Motor neuron (in vitro differentiated cells): ENCODE measurements around the gene POLR1B. TPM values are rescaled to one million over a fixed set of nuclear protein-coding genes. Genes with fewer than 3 reads are reported as not detected.
"Not testable (repeated sequence)": the region's sequence is repeated elsewhere in the genome, so short reads cannot be mapped to it uniquely, and the experiment has no call there.

Experiments
- ATAC-seq, 8 experiments: fragments of 200-7000 bp; cut with Tn5 transposase; replicated peaks in 6 of 8; 2 replicates each; pipeline ENCODE4 v1.8.0; 2021; ENCODE audit warnings: mild to moderate bottlenecking in 8 of 8, moderate library complexity in 8 of 8
- H3K27ac ChIP-seq, 2 donors: fragments of 250-450 bp; sonication (Bioruptor Pico); 2 replicates each; pipeline ENCODE4 v1.9.0; 2021; ENCODE audit warnings: antibody characterized with exemption in 2 of 2, mild to moderate bottlenecking in 2 of 2, moderate library complexity in 1 of 2
- H3K4me1 ChIP-seq, 2 donors: fragments of 250-450 bp; sonication (Bioruptor Pico); replicated peaks in 1 of 2; 2 replicates each; pipeline ENCODE4 v1.6.1; 2021; ENCODE audit warnings: antibody characterized with exemption in 2 of 2, mild to moderate bottlenecking in 2 of 2, moderate library complexity in 1 of 2
- H3K4me3 ChIP-seq, 5 donors: fragments of 250-450 bp; sonication (Bioruptor Pico); 2 replicates each; pipeline ENCODE4 v1.9.0; 2021; ENCODE audit warnings: antibody characterized with exemption in 5 of 5, mild to moderate bottlenecking in 5 of 5, moderate library complexity in 4 of 5
- WGBS, 10 experiments: fragments of 450-650 bp; shearing (Covaris generic); methylation state at CpG; one replicate each; pipeline ENCODE4 v1.0.0; 2022; 5-methylcytosine and 5-hydroxymethylcytosine counted together
- in situ Hi-C, 9 experiments: fragments of 400-800 bp; cut with MboI; loops; one replicate each; pipeline ENCODE4 v1.15.0; 2021; ENCODE audit warnings: low sequenced_read_pairs in 9 of 9, low pct_unique_long_range_greater_than_20kb in 2 of 9; ENCODE audit not compliant: unreplicated experiment in 9 of 9
- total RNA-seq, 8 experiments: library from RNA; unstranded; fragments of 300-600 nt; gene quantifications; 2 replicates each; pipeline versions ENCODE4 v1.2.3 to v1.2.4, GENCODE V29; 2022

POLR1B gene
- total RNA-seq = 10 to 100 TPM; 11.3 to 44.2 (median 15.7) TPM

GRCh38 chr2:112542123-112542983 is at the start of gene POLR1B:
Gene POLR1B, plus strand, starts transcription at chr2:112542465. Its CDS starts 30 bp downstream, at chr2:112542495.
- Histone ChIP-seq H3K4me1 (peaks cover 9 to 16% of the 10 kb centered on the region in 2 donors), H3K27ac (peak within 1 kb of the TSS; percentile 89 to 98), H3K4me3 (peak within 1 kb of the TSS; percentile 70 to 98 (median 97))
- 0 to 3% (median 0%) methylated on average over 5 to 48 of the region's 67 CpGs; no CpG with 5 or more reads in 3 of the 10 experiments for WGBS, 10 experiments
- ATAC-seq = peak; percentile 89 to 92 (median 91)
- in situ Hi-C loops = no loop called here

GRCh38 chr2:112493048-112493447 is 49.2 kb upstream of the POLR1B start:
- Histone ChIP-seq H3K4me3 (no peak overlapping the region), H3K27ac (no peak overlapping the region), H3K4me1 (peaks cover 7 to 10% of the 10 kb centered on the region in 2 donors)
- 81 to 100% (median 100%) methylated on average over 1 to 3 of the region's 3 CpGs; no CpG with 5 or more reads in 1 of the 10 experiments for WGBS, 10 experiments
- peak in 2 of 8 experiments; percentile 14 to 30 for ATAC-seq
- in situ Hi-C loops = loop anchor here in 1 of 9 experiments (25.0 kb wide), 1 partner anchor 431 kb away; the partner anchor contains the start of gene TMEM87B

- 21 to 100% (median 83%) methylated on average over 1 to 9 of the region's 9 CpGs; no CpG with 5 or more reads in 2 of the 10 experiments for WGBS, 10 experiments
- Histone ChIP-seq H3K27ac (no peak overlapping the region), H3K4me1 (peaks cover 7 to 10% of the 10 kb centered on the region in 2 donors), H3K4me3 (no peak overlapping the region)
- peak in 7 of 8 experiments; percentile 99 to 100 (median 100) for ATAC-seq
- in situ Hi-C loops = loop anchor here in 1 of 9 experiments (25.0 kb wide), 1 partner anchor 432 kb away; the partner anchor contains the start of gene TMEM87B
Observed at GRCh38 chr2:112493858-112494648, 48.2 kb upstream of the POLR1B start.

- in situ Hi-C loops = loop anchor here in 1 of 9 experiments (25.0 kb wide), 1 partner anchor 433 kb away; the partner anchor contains the start of gene TMEM87B
- Histone ChIP-seq H3K27ac (no peak overlapping the region), H3K4me3 (no peak overlapping the region), H3K4me1 (peaks cover 7 to 10% of the 10 kb centered on the region in 2 donors)
- no peak for ATAC-seq
- WGBS, 10 experiments = 68 to 97% (median 94%) methylated on average over 3 to 5 of the region's 5 CpGs
Observed at GRCh38 chr2:112494828-112495227, 47.4 kb upstream of the POLR1B start.

- not testable (repeated sequence) for H3K27ac ChIP-seq, H3K4me1 ChIP-seq, H3K4me3 ChIP-seq, ATAC-seq
- in situ Hi-C loops = loop anchor here in 1 of 9 experiments (25.0 kb wide), 1 partner anchor 434 kb away; the partner anchor contains the start of gene TMEM87B
- 100% methylated on average over 1 of the region's 4 CpGs; no CpG with 5 or more reads in 8 of the 10 experiments for WGBS, 10 experiments
Observed at GRCh38 chr2:112495878-112496277, 46.4 kb upstream of the POLR1B start.

GRCh38 chr2:112500850-112501484 is 41.3 kb upstream of the POLR1B start:
- in situ Hi-C loops = not testable (repeated sequence)
- WGBS, 10 experiments = 80% methylated on average over 1 of the region's 10 CpGs; no CpG with 5 or more reads in 9 of the 10 experiments
- ATAC-seq = peak in 3 of 8 experiments; percentile 67 to 81 (median 80)

GRCh38 chr2:112509239-112509998 is 32.8 kb upstream of the POLR1B start:
- H3K4me1 ChIP-seq, in situ Hi-C loops, H3K27ac ChIP-seq, ATAC-seq, H3K4me3 ChIP-seq: not testable (repeated sequence)
- WGBS, 10 experiments = 83 to 100% (median 96%) methylated on average over 1 to 6 of the region's 32 CpGs; no CpG with 5 or more reads in 2 of the 10 experiments

More at GRCh38 chr2:112500850-112501484, 41.3 kb upstream of the POLR1B start:
- H3K27ac ChIP-seq, H3K4me1 ChIP-seq, H3K4me3 ChIP-seq: not testable (repeated sequence)

GRCh38 chr2:112516801-112517200 is 25.5 kb upstream of the POLR1B start:
- no peak overlapping the region for H3K4me3 ChIP-seq
- in situ Hi-C loops = no loop called here
- no peaks in the 10 kb centered on the region for H3K4me1 ChIP-seq
- WGBS, 10 experiments = 80 to 100% (median 100%) methylated on average over 1 to 3 of the region's 3 CpGs; no CpG with 5 or more reads in 3 of the 10 experiments
- H3K27ac ChIP-seq = no peak overlapping the region
- no peak for ATAC-seq

GRCh38 chr2:112518807-112519206 is 23.5 kb upstream of the POLR1B start:
- H3K4me3 ChIP-seq = no peak overlapping the region
- no peaks in the 10 kb centered on the region for H3K4me1 ChIP-seq
- no peak overlapping the region for H3K27ac ChIP-seq
- in situ Hi-C loops = no loop called here
- no peak for ATAC-seq
- 76 to 100% (median 89%) methylated on average over 1 to 6 of the region's 7 CpGs; no CpG with 5 or more reads in 3 of the 10 experiments for WGBS, 10 experiments

- no peak overlapping the region for H3K27ac ChIP-seq
- in situ Hi-C loops = no loop called here
- WGBS, 10 experiments = 89 to 100% (median 97%) methylated on average over 2 to 8 of the region's 9 CpGs; no CpG with 5 or more reads in 1 of the 10 experiments
- H3K4me3 ChIP-seq = no peak overlapping the region
- no peaks in the 10 kb centered on the region for H3K4me1 ChIP-seq
- ATAC-seq = no peak
Observed at GRCh38 chr2:112519506-112519905, 22.8 kb upstream of the POLR1B start.

GRCh38 chr2:112520234-112520783 is 22.0 kb upstream of the POLR1B start:
- 75 to 97% (median 84%) methylated on average over 1 to 5 of the region's 7 CpGs; no CpG with 5 or more reads in 3 of the 10 experiments for WGBS, 10 experiments
- in situ Hi-C loops = no loop called here

More at GRCh38 chr2:112520234-112520783, 22.0 kb upstream of the POLR1B start:
- ATAC-seq = no peak
- Histone ChIP-seq H3K4me3 (no peak overlapping the region), H3K4me1 (no peaks in the 10 kb centered on the region), H3K27ac (no peak overlapping the region)
